ENCODE data around the gene OFD1. TPM values are rescaled to one million over a fixed set of nuclear protein-coding genes. Genes with fewer than 3 reads are reported as not detected.

Gene OFD1, protein sequence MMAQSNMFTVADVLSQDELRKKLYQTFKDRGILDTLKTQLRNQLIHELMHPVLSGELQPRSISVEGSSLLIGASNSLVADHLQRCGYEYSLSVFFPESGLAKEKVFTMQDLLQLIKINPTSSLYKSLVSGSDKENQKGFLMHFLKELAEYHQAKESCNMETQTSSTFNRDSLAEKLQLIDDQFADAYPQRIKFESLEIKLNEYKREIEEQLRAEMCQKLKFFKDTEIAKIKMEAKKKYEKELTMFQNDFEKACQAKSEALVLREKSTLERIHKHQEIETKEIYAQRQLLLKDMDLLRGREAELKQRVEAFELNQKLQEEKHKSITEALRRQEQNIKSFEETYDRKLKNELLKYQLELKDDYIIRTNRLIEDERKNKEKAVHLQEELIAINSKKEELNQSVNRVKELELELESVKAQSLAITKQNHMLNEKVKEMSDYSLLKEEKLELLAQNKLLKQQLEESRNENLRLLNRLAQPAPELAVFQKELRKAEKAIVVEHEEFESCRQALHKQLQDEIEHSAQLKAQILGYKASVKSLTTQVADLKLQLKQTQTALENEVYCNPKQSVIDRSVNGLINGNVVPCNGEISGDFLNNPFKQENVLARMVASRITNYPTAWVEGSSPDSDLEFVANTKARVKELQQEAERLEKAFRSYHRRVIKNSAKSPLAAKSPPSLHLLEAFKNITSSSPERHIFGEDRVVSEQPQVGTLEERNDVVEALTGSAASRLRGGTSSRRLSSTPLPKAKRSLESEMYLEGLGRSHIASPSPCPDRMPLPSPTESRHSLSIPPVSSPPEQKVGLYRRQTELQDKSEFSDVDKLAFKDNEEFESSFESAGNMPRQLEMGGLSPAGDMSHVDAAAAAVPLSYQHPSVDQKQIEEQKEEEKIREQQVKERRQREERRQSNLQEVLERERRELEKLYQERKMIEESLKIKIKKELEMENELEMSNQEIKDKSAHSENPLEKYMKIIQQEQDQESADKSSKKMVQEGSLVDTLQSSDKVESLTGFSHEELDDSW
- polyA plus RNA-seq (ENCODE audit: insufficient read length in 4 of 4): 10 to 100 TPM; 26.1 to 51.4 (median 38.7) TPM

DNA sequence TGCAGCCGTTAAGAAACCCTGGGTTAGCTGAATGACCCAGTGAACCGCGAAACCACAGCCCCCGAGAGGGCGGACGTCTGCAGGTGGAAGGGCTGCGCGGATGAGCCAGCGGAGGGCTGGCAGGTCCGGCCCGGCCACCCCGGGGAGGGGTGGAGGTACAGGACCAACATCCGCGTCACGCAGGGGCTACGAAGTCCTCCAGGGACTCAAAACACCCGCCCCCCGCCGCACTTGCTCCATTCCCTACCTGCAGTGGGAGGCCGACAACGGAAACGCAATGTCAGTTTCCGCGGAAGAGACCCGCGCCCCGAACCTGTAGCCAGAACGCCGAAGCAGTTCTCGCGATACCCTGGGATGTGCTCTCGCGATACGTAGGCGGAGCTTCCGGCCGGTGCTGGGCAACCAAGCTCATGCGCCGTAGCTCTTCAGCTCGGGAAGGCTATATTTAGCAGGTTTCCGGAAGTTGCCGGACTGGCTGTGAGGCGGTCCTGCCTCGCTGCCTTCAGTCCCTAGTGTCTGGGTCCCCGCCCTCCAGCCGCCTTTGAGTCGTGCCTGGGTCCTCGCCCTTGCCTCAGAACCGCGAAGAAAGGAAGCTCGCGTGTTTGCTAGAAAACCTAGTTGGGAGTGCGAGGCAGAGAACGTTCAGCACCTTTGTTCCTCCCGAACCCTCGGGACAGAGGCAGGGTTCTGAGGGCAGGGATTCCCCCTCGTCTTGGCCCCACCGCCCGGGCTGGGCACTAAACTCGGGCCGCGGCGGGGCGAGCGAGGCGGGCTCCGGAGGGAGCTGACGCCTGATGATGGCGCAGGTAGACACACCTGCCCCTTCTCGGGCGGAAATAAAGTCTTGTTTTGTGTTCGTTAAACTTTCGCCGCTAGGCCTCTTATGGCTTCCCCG is at the start of gene OFD1, which contains the start of gene TRAPPC2:
Gene OFD1 (plus strand): TSS at position 471 of the 895 bp plus-strand sequence. CDS start 324 bp downstream, at position 795.
Gene TRAPPC2 (minus strand): TSS at position 343 of the 895 bp plus-strand sequence. CDS start 14,657 bp downstream, outside the sequence.
- DNase-seq (ENCODE audit: low read depth in 4 of 4, low spot score in 3 of 4): peak; percentile 75 to 87 (median 82)

DNA sequence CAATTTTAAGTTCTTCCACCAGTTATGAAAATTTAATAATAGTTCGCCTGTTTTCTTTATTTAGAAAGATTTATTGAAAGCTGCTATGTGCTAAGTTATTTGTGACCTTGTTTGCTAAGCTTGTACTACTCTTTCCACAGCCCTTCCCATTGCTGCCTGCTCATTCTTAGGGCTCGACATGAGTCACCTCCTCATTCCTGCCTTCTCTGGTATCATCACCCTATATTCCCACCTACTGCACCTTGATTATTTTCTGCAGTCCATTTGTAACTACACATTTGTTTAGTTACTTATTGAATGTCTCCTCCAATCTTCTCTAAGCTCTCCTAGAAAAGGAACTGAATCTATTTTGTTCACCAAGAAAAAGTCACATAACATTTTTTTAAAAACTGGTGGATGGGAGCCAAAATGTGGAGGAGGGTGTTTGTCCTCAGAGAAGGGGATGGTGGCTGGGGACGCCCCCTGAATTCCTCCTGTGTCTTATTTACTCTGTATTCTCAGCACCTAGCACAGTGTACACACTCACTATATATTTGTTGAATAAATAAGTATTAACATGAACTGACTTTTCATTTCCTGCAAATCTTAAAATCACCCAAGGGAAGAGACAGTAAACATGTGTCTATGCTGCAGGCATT is 49.3 kb upstream of the OFD1 start:
- DNase-seq (ENCODE audit: low read depth in 4 of 4, low spot score in 3 of 4): no peak

DNA sequence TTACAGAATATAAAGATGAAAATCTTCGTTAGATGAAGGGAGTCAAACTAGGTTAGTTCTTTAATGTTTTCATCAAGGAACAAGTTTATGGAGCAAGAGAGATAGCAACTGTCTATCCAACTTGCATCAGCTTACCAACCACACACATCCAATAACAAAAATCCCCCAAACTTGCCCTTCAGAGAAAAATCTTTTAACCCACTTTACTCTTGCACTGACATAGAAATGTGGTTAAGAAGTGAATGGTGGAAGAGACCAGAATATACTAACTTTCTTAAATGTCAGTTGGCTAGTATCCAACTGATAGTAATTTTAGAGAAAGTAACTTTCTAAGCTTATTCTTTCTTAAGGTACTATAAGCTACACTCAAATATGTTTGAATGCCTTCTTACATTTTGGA is 47.3 kb upstream of the OFD1 start:
- no peak for DNase-seq (ENCODE audit: low read depth in 4 of 4, low spot score in 3 of 4)

DNA sequence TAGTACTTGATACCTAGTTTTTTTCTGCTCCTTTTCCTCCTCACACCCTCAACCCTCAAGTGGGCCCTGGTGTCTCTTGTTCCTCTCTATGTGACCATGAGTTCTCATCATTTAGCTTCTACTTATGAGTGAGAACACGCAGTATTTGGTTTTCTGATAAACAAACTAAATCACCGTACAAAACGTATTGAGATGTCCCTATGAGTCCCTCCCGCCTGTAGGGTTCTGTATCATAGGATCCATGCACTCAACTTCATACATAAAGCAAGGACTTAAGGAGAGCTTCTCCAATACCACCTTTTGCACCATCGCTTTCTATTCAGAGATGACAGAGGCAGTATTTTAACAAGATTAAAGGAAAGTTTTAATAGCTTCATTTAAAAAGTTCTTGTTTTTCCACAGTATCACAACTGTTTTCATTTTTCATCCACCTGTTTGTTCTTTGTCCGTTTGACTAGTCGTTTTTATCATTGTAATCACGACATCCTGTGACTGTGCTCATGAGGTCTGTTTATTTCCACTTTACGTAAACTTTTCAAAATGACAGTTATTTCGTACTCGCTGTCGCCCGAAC is 46.1 kb upstream of the OFD1 start:
- DNase-seq (ENCODE audit: low read depth in 4 of 4, low spot score in 3 of 4): peak in 1 of 4 donors; percentile 4

DNA sequence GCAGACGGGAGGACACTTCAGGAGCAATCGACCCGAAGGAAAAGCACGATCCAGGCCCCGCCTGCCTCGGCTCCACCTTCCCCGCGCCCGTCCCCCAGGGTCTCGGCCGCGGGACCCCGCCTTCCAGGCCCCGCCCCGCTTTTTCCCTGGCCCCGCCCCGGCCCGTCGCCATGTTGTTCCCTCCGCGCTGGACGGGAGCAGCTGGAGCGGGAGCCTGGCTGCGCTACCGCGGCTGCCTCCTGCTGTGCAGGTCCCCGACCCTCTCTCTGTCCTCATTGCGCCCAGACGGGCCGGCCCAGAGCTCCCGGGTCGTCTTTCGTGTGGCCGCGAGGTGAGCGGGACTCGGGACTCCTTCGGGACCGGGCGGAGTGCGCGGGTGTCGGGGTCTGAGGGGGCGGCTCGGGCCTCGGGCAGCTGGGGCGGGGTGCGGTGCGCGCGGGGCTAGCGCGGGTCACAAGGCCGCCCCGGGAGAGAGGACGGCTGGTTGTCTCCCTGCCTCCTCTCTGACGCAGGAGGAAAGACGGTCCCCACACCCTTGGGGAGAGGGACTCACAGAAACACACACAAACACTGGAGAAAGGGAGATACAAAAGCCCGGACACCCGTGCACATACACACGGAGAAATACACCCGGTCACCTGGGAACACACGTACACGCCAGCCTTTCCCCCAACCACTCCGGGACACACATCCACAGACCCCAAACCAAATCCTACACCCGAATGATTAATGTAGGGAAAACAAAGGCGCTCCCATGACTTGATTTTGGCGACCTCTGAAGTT is 45.4 kb upstream of the OFD1 start, which contains the start of gene RAB9A:
Gene RAB9A (plus strand): TSS at position 171 of the 783 bp plus-strand sequence. CDS start 19,619 bp downstream, outside the sequence.
- peak in 3 of 4 donors; percentile 46 to 59 (median 53) for DNase-seq (ENCODE audit: low read depth in 4 of 4, low spot score in 3 of 4)

DNA sequence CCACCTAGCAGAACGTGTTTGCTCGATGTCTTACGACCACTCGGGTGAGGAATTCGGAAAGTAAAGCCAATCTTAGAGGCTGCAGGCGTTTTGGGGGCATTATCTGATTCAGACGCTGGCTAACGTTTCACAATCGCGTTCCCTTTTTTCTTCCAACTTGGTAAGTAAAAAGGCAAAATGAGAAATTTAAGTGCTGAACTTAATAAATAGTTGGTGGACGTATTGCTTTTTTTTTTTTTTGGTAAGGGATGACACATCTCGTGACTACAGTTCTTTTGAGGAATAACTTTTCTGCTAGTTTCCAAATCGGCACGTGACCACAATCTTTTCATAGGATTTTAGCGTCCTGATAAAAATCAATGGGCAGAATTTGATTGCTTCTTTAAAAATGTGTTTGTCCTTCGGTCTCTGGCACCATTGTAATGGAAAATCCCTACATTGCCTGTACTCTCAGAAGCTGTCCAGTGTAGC is 44.8 kb upstream of the OFD1 start:
- DNase-seq (ENCODE audit: low read depth in 4 of 4, low spot score in 3 of 4): peak in 2 of 4 donors; percentile 10 to 14

DNA sequence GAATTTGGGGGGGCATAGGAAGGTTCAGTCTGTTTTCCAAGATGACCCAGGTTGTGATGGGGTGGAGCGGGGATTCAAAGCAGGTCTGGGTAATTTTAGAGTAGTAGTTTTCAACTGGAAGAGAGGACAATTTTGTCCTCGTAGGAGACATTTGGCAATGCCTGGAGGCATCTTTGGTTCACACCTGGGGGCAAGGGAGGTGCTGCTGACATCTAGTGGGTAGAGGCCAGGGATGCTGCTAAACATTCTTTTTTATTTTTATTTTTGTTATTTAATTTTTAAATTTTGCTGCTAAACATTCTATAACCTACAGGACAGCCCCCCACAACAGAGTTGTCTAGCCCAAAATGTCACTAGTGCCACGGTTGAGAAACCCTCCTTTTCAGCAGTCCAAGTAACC is 43.7 kb upstream of the OFD1 start:
- no peak for DNase-seq (ENCODE audit: low read depth in 4 of 4, low spot score in 3 of 4)

DNA sequence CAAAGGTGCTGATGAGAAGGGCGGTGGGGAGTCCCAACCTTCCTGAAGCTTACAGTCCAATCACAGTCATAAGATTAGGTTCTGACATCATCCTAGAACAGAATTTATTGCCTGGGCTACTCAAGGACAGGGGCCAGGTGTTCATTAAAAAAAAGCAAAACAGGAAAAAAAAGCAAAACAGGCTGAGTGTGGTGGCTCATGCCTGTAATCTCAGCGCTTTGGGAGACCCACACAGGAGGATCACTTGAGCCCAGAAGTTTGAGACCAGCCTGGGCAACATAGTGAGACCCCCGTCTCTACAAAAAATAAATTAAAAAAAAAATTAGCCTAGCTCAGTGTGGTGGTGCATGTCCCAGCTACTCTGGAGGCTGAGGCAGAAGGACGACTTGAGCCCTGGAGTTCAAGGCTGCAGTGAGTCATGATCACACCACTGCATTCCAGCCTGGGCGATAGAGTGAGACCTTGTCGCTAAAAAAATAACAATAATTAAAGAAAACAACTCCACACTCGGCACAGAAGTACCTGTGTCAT is 42.6 kb upstream of the OFD1 start:
- DNase-seq (ENCODE audit: low read depth in 4 of 4, low spot score in 3 of 4): no peak

DNA sequence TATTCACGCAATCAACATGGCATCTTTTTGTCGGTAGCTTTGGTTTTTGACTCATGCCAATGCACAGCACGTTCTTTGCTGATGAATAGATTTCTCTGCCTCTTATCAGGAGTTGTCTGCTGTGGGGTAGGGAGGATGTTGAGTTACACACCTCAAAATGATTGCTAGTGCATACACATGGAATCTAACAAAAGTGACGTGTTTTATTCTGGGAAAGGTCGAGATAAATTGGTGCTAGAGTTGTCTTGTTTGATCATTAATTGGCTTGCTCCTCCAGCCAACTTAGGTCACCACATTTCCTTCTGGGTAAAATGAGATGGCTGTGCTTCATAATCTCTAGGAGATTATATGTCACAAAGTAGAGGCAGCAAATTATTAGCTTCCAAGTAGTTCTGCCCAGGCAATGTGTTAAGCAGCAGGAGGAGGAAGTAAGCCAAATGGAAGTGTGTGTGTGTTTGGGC is 41.7 kb upstream of the OFD1 start:
- no peak for DNase-seq (ENCODE audit: low read depth in 4 of 4, low spot score in 3 of 4)

DNA sequence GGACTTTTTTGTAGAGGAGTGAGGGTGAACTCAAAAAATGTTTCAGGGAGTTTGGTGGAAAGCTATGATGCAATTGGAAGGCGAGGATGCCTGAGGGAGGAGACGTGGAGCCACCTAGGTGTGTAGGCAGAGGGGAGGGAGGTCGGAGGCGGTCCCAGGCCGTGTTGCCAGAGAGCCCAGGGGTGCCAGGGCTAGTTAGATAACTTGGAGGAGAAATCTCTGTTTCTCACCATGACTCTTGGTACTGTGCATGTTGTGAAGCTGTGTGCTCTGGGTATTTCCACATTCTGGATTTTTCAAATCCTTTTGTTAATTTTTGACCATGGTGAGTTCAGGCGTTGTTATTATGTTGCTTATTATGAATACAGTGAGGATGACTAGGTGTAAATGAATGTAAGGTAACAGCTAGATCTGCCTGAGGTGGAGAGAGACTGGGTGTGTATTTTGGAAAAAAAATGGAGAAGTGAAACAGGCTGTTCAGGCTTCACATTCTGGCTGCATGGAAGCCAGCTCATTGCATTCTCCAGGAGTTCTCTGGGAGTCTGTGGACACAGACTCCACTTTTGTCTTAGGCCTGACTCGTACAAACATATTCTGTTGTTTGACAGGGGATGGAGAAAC is 41.1 kb upstream of the OFD1 start:
- DNase-seq (ENCODE audit: low read depth in 4 of 4, low spot score in 3 of 4): no peak

DNA sequence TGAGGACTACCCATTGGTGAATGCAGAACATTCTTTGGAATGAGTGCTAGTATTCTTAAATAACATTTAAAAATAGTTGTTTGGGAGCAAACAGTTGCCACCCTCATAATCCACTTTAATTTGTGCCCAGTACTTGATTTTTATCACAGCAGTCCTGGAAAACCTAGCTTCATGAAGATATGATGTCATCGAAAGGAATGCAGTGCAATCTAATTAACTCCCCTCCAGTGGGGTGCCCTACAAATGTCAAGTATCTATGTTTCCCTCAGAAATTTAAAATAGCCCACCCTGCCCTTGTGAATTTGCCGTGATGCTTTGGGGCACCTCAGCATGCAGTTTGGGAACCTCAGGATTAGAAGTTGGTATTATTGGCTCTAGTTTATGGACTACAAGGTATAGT is 40.2 kb upstream of the OFD1 start:
- DNase-seq (ENCODE audit: low read depth in 4 of 4, low spot score in 3 of 4): no peak

DNA sequence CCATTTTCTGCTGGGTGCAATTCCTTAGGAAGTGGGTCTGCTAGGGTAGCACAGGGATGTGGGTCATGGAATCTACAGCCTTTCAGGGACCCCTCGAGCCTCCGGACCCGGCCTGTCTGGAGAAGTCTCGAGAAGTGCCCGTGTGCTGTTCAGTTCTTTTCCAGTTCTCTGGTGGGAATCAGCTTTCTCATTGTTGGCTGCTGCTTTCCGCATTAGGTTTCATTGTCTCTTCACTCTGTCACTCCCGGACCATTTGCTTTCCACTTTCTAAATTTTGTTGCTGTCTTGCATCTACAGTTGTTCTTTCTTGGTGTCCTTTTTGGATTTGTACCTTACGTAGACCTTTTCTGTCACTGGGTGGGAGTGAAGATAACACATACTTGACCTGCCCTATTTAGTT is 39.6 kb upstream of the OFD1 start:
- DNase-seq (ENCODE audit: low read depth in 4 of 4, low spot score in 3 of 4): no peak

DNA sequence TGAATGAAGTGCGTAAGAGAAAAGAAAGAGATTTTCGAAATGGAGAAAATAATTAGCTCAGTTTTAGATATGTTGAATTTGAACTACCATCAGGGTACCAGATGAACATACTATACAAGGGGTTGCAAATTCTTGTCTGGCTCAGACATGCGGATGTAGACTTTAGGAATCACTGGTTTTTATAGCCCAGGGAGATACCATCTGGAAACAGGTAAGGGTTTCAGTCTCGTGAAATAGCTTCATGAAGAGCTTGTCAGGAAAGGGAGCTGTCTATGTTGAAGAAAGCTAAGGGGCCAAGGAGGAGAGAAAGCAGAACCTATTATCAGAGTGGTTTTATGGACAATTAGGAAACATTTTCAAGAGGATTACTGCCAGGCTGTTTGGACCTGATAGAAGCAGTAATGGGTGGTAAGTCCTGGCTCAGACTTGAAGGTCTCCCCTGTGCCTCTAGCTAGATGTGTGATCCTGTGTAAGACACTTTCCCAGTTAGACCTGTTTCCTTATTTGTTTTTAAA is 38.9 kb upstream of the OFD1 start:
- DNase-seq (ENCODE audit: low read depth in 4 of 4, low spot score in 3 of 4): no peak

DNA sequence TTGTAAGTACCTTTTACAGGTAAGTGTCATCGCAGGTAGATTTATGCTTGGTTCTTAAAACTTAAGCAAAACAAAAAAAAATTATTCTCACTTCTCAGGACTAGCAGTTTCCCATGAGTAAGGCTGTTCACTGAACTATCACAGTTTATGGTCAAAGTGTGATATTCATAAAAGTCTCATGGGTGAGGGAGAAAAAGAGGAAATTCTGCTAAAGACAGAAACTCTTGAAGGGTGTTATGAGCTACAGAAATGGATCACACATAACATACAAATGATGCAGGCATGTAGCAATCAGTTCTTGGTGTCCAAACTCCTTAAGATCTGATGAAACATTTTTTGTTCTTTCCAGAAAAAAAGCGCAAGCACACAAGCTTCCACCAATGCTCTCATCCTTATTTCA is 37.1 kb upstream of the OFD1 start:
- DNase-seq (ENCODE audit: low read depth in 4 of 4, low spot score in 3 of 4): no peak

DNA sequence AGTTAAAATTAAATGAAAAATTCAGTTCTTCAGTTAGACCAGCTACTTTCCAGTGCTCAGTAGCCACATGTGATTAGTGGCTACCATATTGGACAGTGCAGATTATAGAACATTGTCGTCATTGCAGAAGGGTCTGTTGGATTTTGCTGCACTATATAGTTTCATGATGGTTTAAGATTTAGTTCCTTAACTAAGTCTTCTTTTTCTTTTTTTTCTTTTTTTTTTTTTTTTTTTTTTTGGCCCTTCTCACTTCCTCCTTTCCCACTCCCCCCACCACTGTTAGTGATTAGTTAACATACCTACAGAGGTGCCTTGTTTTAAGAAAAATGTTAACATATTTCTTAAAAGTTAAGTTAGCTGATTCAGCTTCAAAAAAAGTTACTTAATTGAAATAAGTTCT is 36.6 kb upstream of the OFD1 start:
- DNase-seq (ENCODE audit: low read depth in 4 of 4, low spot score in 3 of 4): no peak

DNA sequence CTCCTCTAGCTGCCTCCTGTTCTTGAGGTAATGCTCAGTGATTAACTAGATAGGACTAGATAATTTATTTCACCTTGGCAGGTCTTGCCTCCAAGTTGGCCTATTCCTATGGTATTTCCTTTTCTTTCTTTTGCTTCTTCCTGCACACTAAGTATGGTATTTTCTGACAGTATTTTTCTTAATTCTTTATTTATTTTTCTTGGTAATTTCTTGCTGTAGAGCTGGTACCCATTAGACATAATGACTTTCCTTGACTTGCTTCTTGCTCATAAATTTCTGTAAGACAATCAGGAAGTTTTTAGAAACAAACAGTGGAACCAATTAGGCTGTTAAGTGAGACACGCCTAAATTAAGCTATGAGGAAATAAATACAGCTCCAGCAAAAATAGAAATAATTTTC is 36.1 kb upstream of the OFD1 start:
- no peak for DNase-seq (ENCODE audit: low read depth in 4 of 4, low spot score in 3 of 4)

DNA sequence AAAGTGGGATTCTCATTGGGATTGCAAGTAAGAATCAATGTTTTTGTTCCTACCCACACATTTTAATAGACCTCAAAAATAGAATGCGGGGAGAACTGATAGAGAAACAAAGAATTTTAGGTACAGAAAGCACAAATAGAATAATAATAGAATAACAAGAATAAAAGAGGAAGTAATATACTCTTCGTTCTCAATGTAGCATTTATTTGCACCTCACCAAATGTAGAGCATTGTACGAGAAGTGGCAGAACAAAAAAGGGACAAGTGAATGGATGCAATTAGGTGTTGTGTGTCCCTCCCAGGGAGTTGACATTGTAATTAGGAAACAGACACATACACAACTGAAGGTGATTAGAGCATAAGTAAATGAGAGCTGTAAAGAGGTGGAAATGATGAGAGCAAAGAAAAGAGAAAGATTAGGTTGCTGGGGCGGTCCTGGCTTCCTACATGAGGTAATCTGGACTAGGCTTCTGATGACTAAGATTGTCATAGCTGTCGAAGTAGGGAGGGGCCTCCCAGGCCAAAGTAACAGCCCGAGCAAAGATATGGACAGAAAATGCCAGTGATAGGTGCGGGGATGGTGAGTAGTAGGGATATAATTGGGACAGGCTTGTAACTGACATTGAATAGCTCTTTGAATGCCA is 35.2 kb upstream of the OFD1 start:
- no peak for DNase-seq (ENCODE audit: low read depth in 4 of 4, low spot score in 3 of 4)
